GM18951 (cell line): ENCODE results near the gene LUZP2.

Experiments used
- POLR2A ChIP-seq: IDR thresholded peaks from 4 replicates; pipeline ENCODE4 v1.6.1; 2011; ENCODE audit warnings: mild to moderate bottlenecking; ENCODE audit not compliant: insufficient read length, insufficient read depth; ENCODE audit errors: extremely low read depth
- in situ Hi-C: fragments of 300-500 bp; cut with MboI; formaldehyde crosslinking; loops from one replicate; pipeline ENCODE4 v1.12.0; 2022; ENCODE audit warnings: low sequenced_read_pairs, mixed read lengths, inconsistent platforms; ENCODE audit not compliant: unreplicated experiment

LUZP2 gene

GRCh38 chr11:25066706-25067105 is 569.9 kb downstream of the LUZP2 start:
- in situ Hi-C loops = no loop called here
- TF ChIP-seq POLR2A = no peak

DNA sequence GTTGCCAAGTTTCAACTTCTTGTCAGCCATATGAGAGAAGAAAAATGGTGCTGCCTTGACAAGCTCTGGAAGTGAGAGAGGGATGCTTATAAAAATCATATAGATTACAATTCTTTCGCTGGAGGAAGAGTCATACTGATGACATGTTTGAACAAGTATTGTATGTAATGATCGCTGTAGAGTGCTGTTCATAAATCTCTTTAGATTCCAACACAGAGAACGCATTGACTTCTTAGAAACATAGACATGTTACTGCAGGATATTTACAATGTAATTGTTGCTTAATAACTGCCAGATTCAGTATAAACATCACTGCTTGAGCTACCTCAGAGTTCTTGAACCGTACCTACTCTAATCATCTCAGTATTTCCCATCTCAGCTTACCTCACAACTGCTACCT is 571.6 kb downstream of the LUZP2 start:
- in situ Hi-C loops = no loop called here
- no peak for TF ChIP-seq POLR2A

DNA sequence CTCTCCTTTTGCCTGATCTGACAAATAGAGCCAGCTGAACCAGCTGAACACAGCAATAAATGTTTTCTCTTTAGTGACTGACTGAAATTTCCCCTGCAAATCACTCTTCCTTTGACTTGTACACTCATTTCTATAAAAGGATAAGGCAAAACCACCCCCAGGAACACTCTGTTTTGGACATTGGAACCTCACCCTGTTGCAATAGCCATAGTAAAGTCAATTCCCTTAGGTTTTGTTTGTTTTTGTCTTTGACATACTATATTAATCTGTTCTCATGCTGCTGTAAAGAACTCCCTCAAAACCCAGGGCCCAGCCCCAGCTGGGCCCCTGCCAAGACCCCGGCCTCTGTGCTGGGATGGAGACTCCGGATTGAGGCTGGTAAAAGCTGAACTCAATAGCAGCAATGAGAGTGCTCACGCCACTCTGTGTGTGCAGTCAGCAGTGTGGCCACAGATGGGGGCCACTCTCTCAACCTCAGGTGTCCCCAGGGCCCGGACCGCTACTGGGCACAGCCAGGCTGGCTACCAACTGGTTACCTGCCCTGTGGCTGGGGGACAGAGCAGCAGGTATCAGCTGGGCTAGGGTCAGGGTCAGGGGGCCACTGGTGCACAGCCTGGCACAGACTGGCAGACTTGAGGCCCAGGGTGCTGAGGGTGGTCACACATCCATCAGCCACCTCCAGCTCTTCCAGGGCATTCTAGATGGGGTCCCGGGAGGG is 597.4 kb downstream of the LUZP2 start:
- in situ Hi-C loops = no loop called here
- TF ChIP-seq POLR2A = no peak

DNA sequence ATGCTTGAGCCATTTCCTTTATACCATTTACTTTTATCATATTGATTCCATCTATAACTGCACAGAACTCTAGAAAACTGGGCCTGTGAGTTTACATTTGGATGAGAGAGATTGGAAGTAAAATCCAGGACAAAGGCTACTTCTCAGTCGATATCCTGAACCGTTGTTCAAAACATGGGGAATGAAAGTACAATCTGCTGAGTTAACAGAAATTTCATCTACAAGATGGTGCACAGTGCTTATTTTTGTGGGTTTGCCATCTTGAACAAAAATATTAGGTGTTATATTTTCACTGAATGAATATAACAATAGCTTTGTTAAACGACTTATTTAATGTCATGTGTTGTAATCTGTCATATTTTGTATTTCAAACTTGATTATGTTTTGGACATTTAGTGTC is 622.6 kb downstream of the LUZP2 start:
- in situ Hi-C loops = no loop called here
- TF ChIP-seq POLR2A = no peak
